Activated naive CD4-positive, alpha-beta T cell treated with anti-CD3 and anti-CD28 coated beads for 36 hours (primary cell): ENCODE measurements around the gene AFF3. TPM values are rescaled to one million over a fixed set of nuclear protein-coding genes. Genes with fewer than 3 reads are reported as not detected.
"Not testable (repeated sequence)": the region's sequence is repeated elsewhere in the genome, so short reads cannot be mapped to it uniquely, and the experiment has no call there.

Experiments used
- CTCF ChIA-PET: fragments of 350-600 bp; sonication (Branson Sonifier 250); formaldehyde crosslinking; loops from one replicate; lab custom pipeline; 2021; ENCODE audit warnings: antibody characterized with exemption; lab: Charles Lee
- DNase-seq: peaks from one replicate; pipeline ENCODE4 v3.0.0-alpha.2; 2020
- H3K27ac Mint-ChIP-seq: one replicate; pipeline ENCODE4 v1.8.0; 2021; ENCODE audit warnings: mild to moderate bottlenecking, mixed read lengths
- H3K27me3 Mint-ChIP-seq: one replicate; pipeline ENCODE4 v1.8.0; 2021; ENCODE audit warnings: low read depth, mixed read lengths
- H3K36me3 Mint-ChIP-seq: one replicate; pipeline ENCODE4 v1.8.0; 2021; ENCODE audit warnings: low read depth, mixed read lengths
- H3K4me1 Mint-ChIP-seq: one replicate; pipeline ENCODE4 v1.8.0; 2021; ENCODE audit warnings: low read depth, mixed read lengths
- H3K4me3 Mint-ChIP-seq: one replicate; pipeline ENCODE4 v1.8.0; 2021; ENCODE audit warnings: mild to moderate bottlenecking, moderate library complexity, mixed read lengths
- H3K9me3 Mint-ChIP-seq: one replicate; pipeline ENCODE4 v1.8.0; 2021; ENCODE audit warnings: mixed read lengths
- intact Hi-C: fragments of 100-400 bp; cut with micrococcal nuclease; formaldehyde crosslinking; loops from one replicate; pipeline ENCODE4 v1.15.1; 2023
- total RNA-seq, 2 experiments: library from RNA; stranded (reverse); gene quantifications; one replicate each; pipeline ENCODE4 v1.2.3, GENCODE V29; 2021

The AFF3 gene
- total RNA-seq, 2 experiments from 2014 or later, result 1.5 to 2.1 TPM

GRCh38 chr2:100176925-100177324, 34.5 kb upstream of the AFF3 start:
- H3K4me1 Mint-ChIP-seq, result no peaks in the 10 kb centered on the region
- H3K27me3 Mint-ChIP-seq, result no peaks in the 10 kb centered on the region
- DNase-seq, result no peak
- intact Hi-C loops, result no loop called here
- no peaks in the 10 kb centered on the region for H3K36me3 Mint-ChIP-seq
- CTCF ChIA-PET, result interaction anchor here (0.6 kb wide), 2 partner anchors 238 to 578 kb away, joined by 4 read pairs; no protein-coding TSS in a partner anchor
- H3K27ac Mint-ChIP-seq, result no peak overlapping the region
- no peaks in the 10 kb centered on the region for H3K9me3 Mint-ChIP-seq
- no peak overlapping the region for H3K4me3 Mint-ChIP-seq

- Mint-ChIP-seq H3K4me1 (no peaks in the 10 kb centered on the region), H3K27ac (no peak overlapping the region), H3K4me3 (no peak overlapping the region), H3K9me3 (no peaks in the 10 kb centered on the region), H3K36me3 (no peaks in the 10 kb centered on the region), H3K27me3 (no peaks in the 10 kb centered on the region)
- CTCF ChIA-PET, result no interaction called here
- intact Hi-C loops, result no loop called here
- DNase-seq, result no peak
These were observed 31.6 kb upstream of the AFF3 start for GRCh38 chr2:100174026-100174431.

GRCh38 chr2:100166701-100167100, 24.3 kb upstream of the AFF3 start:
- no peaks in the 10 kb centered on the region for H3K4me1 Mint-ChIP-seq
- DNase-seq, result no peak
- H3K4me3 Mint-ChIP-seq, result no peak overlapping the region
- no peaks in the 10 kb centered on the region for H3K27me3 Mint-ChIP-seq
- H3K36me3 Mint-ChIP-seq, result no peaks in the 10 kb centered on the region
- H3K9me3 Mint-ChIP-seq, result peaks cover 7% of the 10 kb centered on the region
- H3K27ac Mint-ChIP-seq, result no peak overlapping the region
- intact Hi-C loops, result no loop called here
- CTCF ChIA-PET, result no interaction called here

GRCh38 chr2:100163605-100164004, 21.2 kb upstream of the AFF3 start:
- CTCF ChIA-PET, result no interaction called here
- Mint-ChIP-seq H3K27me3 (no peaks in the 10 kb centered on the region), H3K36me3 (no peaks in the 10 kb centered on the region), H3K4me3 (no peak overlapping the region), H3K4me1 (no peaks in the 10 kb centered on the region), H3K27ac (no peak overlapping the region), H3K9me3 (peaks cover 7% of the 10 kb centered on the region)
- no peak for DNase-seq
- intact Hi-C loops, result no loop called here

- H3K36me3 Mint-ChIP-seq, result no peaks in the 10 kb centered on the region
- no peaks in the 10 kb centered on the region for H3K27me3 Mint-ChIP-seq
- H3K27ac Mint-ChIP-seq, result no peak overlapping the region
- peaks cover 7% of the 10 kb centered on the region for H3K9me3 Mint-ChIP-seq
- intact Hi-C loops, result no loop called here
- DNase-seq, result no peak
- CTCF ChIA-PET, result no interaction called here
- H3K4me1 Mint-ChIP-seq, result no peaks in the 10 kb centered on the region
- H3K4me3 Mint-ChIP-seq, result no peak overlapping the region
These were observed 19.7 kb upstream of the AFF3 start for GRCh38 chr2:100161945-100162620.

- H3K4me3 Mint-ChIP-seq, result no peak overlapping the region
- no peaks in the 10 kb centered on the region for H3K27me3 Mint-ChIP-seq
- H3K36me3 Mint-ChIP-seq, result no peaks in the 10 kb centered on the region
- H3K27ac Mint-ChIP-seq, result no peak overlapping the region
- CTCF ChIA-PET, result no interaction called here
- no peak for DNase-seq
- intact Hi-C loops, result no loop called here
- peaks cover 7% of the 10 kb centered on the region for H3K9me3 Mint-ChIP-seq
- no peaks in the 10 kb centered on the region for H3K4me1 Mint-ChIP-seq
These were observed 18.0 kb upstream of the AFF3 start for GRCh38 chr2:100160396-100160795.

GRCh38 chr2:100151832-100152231, 9.4 kb upstream of the AFF3 start:
- H3K36me3 Mint-ChIP-seq, H3K4me3 Mint-ChIP-seq, DNase-seq, H3K27ac Mint-ChIP-seq, H3K27me3 Mint-ChIP-seq, intact Hi-C loops, H3K9me3 Mint-ChIP-seq, H3K4me1 Mint-ChIP-seq: not testable (repeated sequence)
- CTCF ChIA-PET, result interaction anchor here (0.7 kb wide), 1 partner anchor 9 kb away, joined by 3 read pairs; the partner anchor contains the start of gene AFF3

- DNase-seq, result no peak
- Mint-ChIP-seq H3K27ac (no peak overlapping the region), H3K9me3 (peaks cover 3% of the 10 kb centered on the region)
These were observed 8.9 kb upstream of the AFF3 start for GRCh38 chr2:100151310-100151709.

GRCh38 chr2:100148883-100149282, 6.5 kb upstream of the AFF3 start:
- Mint-ChIP-seq H3K27me3 (no peaks in the 10 kb centered on the region), H3K27ac (no peak overlapping the region), H3K9me3 (peaks cover 3% of the 10 kb centered on the region), H3K4me1 (no peaks in the 10 kb centered on the region), H3K4me3 (no peak overlapping the region), H3K36me3 (peaks cover 2% of the 10 kb centered on the region)
- CTCF ChIA-PET, result no interaction called here
- DNase-seq, result no peak
- intact Hi-C loops, result no loop called here

More at GRCh38 chr2:100151310-100151709, 8.9 kb upstream of the AFF3 start:
- CTCF ChIA-PET, result interaction anchor here (0.6 to 0.7 kb wide), 2 partner anchors 9 to 1084 kb away, joined by 3 to 4 read pairs; partner anchors contain the start of gene AFF3
- Mint-ChIP-seq H3K4me1 (no peaks in the 10 kb centered on the region), H3K36me3 (peaks cover 2% of the 10 kb centered on the region), H3K4me3 (no peak overlapping the region), H3K27me3 (no peaks in the 10 kb centered on the region)
- intact Hi-C loops, result no loop called here

GRCh38 chr2:100146657-100146960, 4.2 kb upstream of the AFF3 start:
- H3K9me3 Mint-ChIP-seq, result no peaks in the 10 kb centered on the region
- H3K27ac Mint-ChIP-seq, result no peak overlapping the region
- no peaks in the 10 kb centered on the region for H3K36me3 Mint-ChIP-seq
- H3K4me1 Mint-ChIP-seq, result peaks cover 19% of the 10 kb centered on the region
- CTCF ChIA-PET, result no interaction called here
- no peak overlapping the region for H3K4me3 Mint-ChIP-seq
- intact Hi-C loops, result no loop called here
- no peaks in the 10 kb centered on the region for H3K27me3 Mint-ChIP-seq
- no peak for DNase-seq

- H3K36me3 Mint-ChIP-seq, result no peaks in the 10 kb centered on the region
- intact Hi-C loops, result no loop called here
- H3K4me1 Mint-ChIP-seq, result peaks cover 25% of the 10 kb centered on the region
- no peak overlapping the region for H3K4me3 Mint-ChIP-seq
- no peaks in the 10 kb centered on the region for H3K9me3 Mint-ChIP-seq
- no peaks in the 10 kb centered on the region for H3K27me3 Mint-ChIP-seq
- no peak for DNase-seq
- CTCF ChIA-PET, result no interaction called here
- H3K27ac Mint-ChIP-seq, result no peak overlapping the region
These were observed 3.7 kb upstream of the AFF3 start for GRCh38 chr2:100145893-100146656.

- Mint-ChIP-seq H3K9me3 (no peaks in the 10 kb centered on the region), H3K4me3 (no peak overlapping the region), H3K36me3 (no peaks in the 10 kb centered on the region), H3K27ac (no peak overlapping the region), H3K4me1 (peaks cover 45% of the 10 kb centered on the region), H3K27me3 (peaks cover 2% of the 10 kb centered on the region)
- CTCF ChIA-PET, result interaction anchor here (1.2 kb wide), 1 partner anchor 8 kb away, joined by 3 read pairs; no protein-coding TSS in a partner anchor
- intact Hi-C loops, result no loop called here
- DNase-seq, result no peak
These were observed 896 bp upstream of the AFF3 start for GRCh38 chr2:100143286-100143685.

- H3K9me3 Mint-ChIP-seq, result no peaks in the 10 kb centered on the region
- intact Hi-C loops, result loop anchor here (1.0 to 2.0 kb wide), 2 partner anchors 37 to 78 kb away; no protein-coding TSS in a partner anchor
- H3K27me3 Mint-ChIP-seq, result peaks cover 2% of the 10 kb centered on the region
- CTCF ChIA-PET, result interaction anchor here (1.2 kb wide), 1 partner anchor 9 kb away, joined by 3 read pairs; no protein-coding TSS in a partner anchor
- DNase-seq, result no peak
- peak overlapping the region; percentile 71 for H3K4me3 Mint-ChIP-seq
- peak overlapping the region; percentile 73 for H3K27ac Mint-ChIP-seq
- peaks cover 58% of the 10 kb centered on the region for H3K4me1 Mint-ChIP-seq
- H3K36me3 Mint-ChIP-seq, result no peaks in the 10 kb centered on the region
These were observed 484 bp downstream of the AFF3 start for GRCh38 chr2:100141906-100142305.
